Hematopoietic multipotent progenitor cell treated with erythropoietin and hydrocortisone succinate and interleukin-3 and kit ligand, for 15 days (in vitro differentiated cells): ENCODE data around the gene SLC38A7.
"Not testable (repeated sequence)": the region's sequence is repeated elsewhere in the genome, so short reads cannot be mapped to it uniquely, and the experiment has no call there.

Experiments used
- DNase-seq: peaks from one replicate; pipeline ENCODE4 v3.0.0-alpha.2; 2015; ENCODE audit warnings: low spot score

The SLC38A7 gene

GRCh38 chr16:58678269-58678668, 6.3 kb downstream of the SLC38A7 start:
- no peak for DNase-seq

- no peak for DNase-seq
These were observed 13.5 kb downstream of the SLC38A7 start for GRCh38 chr16:58670946-58671583.

- no peak for DNase-seq
These were observed 14.4 kb downstream of the SLC38A7 start for GRCh38 chr16:58670177-58670576.

GRCh38 chr16:58665200-58665599, 19.4 kb downstream of the SLC38A7 start:
- no peak for DNase-seq

GRCh38 chr16:58661199-58661830, 23.3 kb downstream of the SLC38A7 start:
- peak; percentile 51 for DNase-seq

GRCh38 chr16:58659911-58660310, 24.7 kb downstream of the SLC38A7 start:
- DNase-seq: not testable (repeated sequence)

GRCh38 chr16:58658796-58659211, 25.8 kb downstream of the SLC38A7 start:
- no peak for DNase-seq

GRCh38 chr16:58656899-58657298, 27.7 kb downstream of the SLC38A7 start:
- DNase-seq: no peak

GRCh38 chr16:58655215-58655596, 29.4 kb downstream of the SLC38A7 start:
- DNase-seq: no peak

- no peak for DNase-seq
These were observed 29.9 kb downstream of the SLC38A7 start for GRCh38 chr16:58654560-58655214.

GRCh38 chr16:58652741-58653140, 31.8 kb downstream of the SLC38A7 start:
- DNase-seq: no peak

GRCh38 chr16:58651965-58652348, 32.6 kb downstream of the SLC38A7 start:
- DNase-seq: no peak

- no peak for DNase-seq
These were observed 34.9 kb downstream of the SLC38A7 start for GRCh38 chr16:58649707-58650106.

- no peak for DNase-seq
These were observed 37.5 kb downstream of the SLC38A7 start for GRCh38 chr16:58647107-58647506.

- DNase-seq: no peak
These were observed 39.6 kb downstream of the SLC38A7 start for GRCh38 chr16:58644765-58645487.

GRCh38 chr16:58644108-58644507, 40.5 kb downstream of the SLC38A7 start:
- no peak for DNase-seq

- no peak for DNase-seq
These were observed 43.6 kb downstream of the SLC38A7 start for GRCh38 chr16:58640949-58641348.

- no peak for DNase-seq
These were observed 44.7 kb downstream of the SLC38A7 start for GRCh38 chr16:58639836-58640235.

- no peak for DNase-seq
These were observed 45.3 kb downstream of the SLC38A7 start for GRCh38 chr16:58639230-58639629.

- DNase-seq: no peak
These were observed 46.2 kb downstream of the SLC38A7 start for GRCh38 chr16:58638148-58639036.

- DNase-seq: not testable (repeated sequence)
These were observed 47.5 kb downstream of the SLC38A7 start for GRCh38 chr16:58637021-58637420.

GRCh38 chr16:58636466-58636865, 48.1 kb downstream of the SLC38A7 start:
- DNase-seq: no peak
